IPS-18a (cell line): ENCODE data around the gene DHX57.
A peak's percentile ranks its signal among the peaks of the same experiment; 100 is the strongest.
"Not testable (repeated sequence)": the region's sequence is repeated elsewhere in the genome, so short reads cannot be mapped to it uniquely, and the experiment has no call there.

Experiments used
- H3K27ac ChIP-seq: one replicate; pipeline ENCODE4 v1.5.1; 2013; ENCODE audit warnings: low read length
- H3K27me3 ChIP-seq: one replicate; pipeline ENCODE4 v1.6.1; 2013; ENCODE audit warnings: mild to moderate bottlenecking, low read length; ENCODE audit not compliant: control insufficient read depth, insufficient read depth
- H3K36me3 ChIP-seq: one replicate; pipeline ENCODE4 v1.6.1; 2013; ENCODE audit warnings: low read depth, low read length; ENCODE audit not compliant: control insufficient read depth
- H3K4me1 ChIP-seq: one replicate; pipeline ENCODE4 v1.6.1; 2013; ENCODE audit warnings: low read depth, low read length; ENCODE audit not compliant: control insufficient read depth
- H3K4me3 ChIP-seq: one replicate; pipeline ENCODE4 v1.5.1; 2013; ENCODE audit warnings: low read length
- H3K9ac ChIP-seq: one replicate; pipeline ENCODE4 v1.6.1; 2013; ENCODE audit warnings: mild to moderate bottlenecking, low read length, moderate library complexity
- H3K9me3 ChIP-seq: one replicate; pipeline ENCODE4 v1.6.1; 2013; ENCODE audit warnings: low read depth, low read length; ENCODE audit not compliant: control insufficient read depth

The DHX57 gene

GRCh38 chr2:38765149-38765548, 110.6 kb downstream of the DHX57 start:
- no peaks in the 10 kb centered on the region for H3K9me3 ChIP-seq
- no peaks in the 10 kb centered on the region for H3K36me3 ChIP-seq
- H3K4me1 ChIP-seq = no peaks in the 10 kb centered on the region
- no peak overlapping the region for H3K4me3 ChIP-seq
- no peaks in the 10 kb centered on the region for H3K27me3 ChIP-seq
- H3K27ac ChIP-seq = no peak overlapping the region
- H3K9ac ChIP-seq = no peak overlapping the region

- Histone ChIP-seq H3K9ac (no peak overlapping the region), H3K4me3 (no peak overlapping the region), H3K4me1 (no peaks in the 10 kb centered on the region), H3K27ac (no peak overlapping the region), H3K36me3 (no peaks in the 10 kb centered on the region), H3K27me3 (no peaks in the 10 kb centered on the region), H3K9me3 (no peaks in the 10 kb centered on the region)
These were observed 112.0 kb downstream of the DHX57 start for GRCh38 chr2:38763728-38764127.

GRCh38 chr2:38763228-38763627, 112.5 kb downstream of the DHX57 start:
- no peaks in the 10 kb centered on the region for H3K9me3 ChIP-seq
- no peaks in the 10 kb centered on the region for H3K4me1 ChIP-seq
- no peak overlapping the region for H3K4me3 ChIP-seq
- H3K27me3 ChIP-seq = no peaks in the 10 kb centered on the region
- H3K36me3 ChIP-seq = no peaks in the 10 kb centered on the region
- no peak overlapping the region for H3K9ac ChIP-seq
- no peak overlapping the region for H3K27ac ChIP-seq

GRCh38 chr2:38755891-38756290, 119.8 kb downstream of the DHX57 start:
- not testable (repeated sequence) for H3K9ac ChIP-seq, H3K27me3 ChIP-seq, H3K4me3 ChIP-seq, H3K9me3 ChIP-seq, H3K4me1 ChIP-seq, H3K36me3 ChIP-seq, H3K27ac ChIP-seq

- Histone ChIP-seq H3K4me3 (no peak overlapping the region), H3K36me3 (peaks cover 6% of the 10 kb centered on the region), H3K9me3 (no peaks in the 10 kb centered on the region), H3K9ac (no peak overlapping the region), H3K27me3 (no peaks in the 10 kb centered on the region), H3K27ac (no peak overlapping the region), H3K4me1 (peaks cover 10% of the 10 kb centered on the region)
These were observed 121.2 kb downstream of the DHX57 start for GRCh38 chr2:38754506-38754905.

- Histone ChIP-seq H3K27ac (no peak overlapping the region), H3K36me3 (peaks cover 10% of the 10 kb centered on the region), H3K4me3 (no peak overlapping the region), H3K27me3 (no peaks in the 10 kb centered on the region), H3K4me1 (peaks cover 10% of the 10 kb centered on the region), H3K9me3 (no peaks in the 10 kb centered on the region), H3K9ac (no peak overlapping the region)
These were observed 121.7 kb downstream of the DHX57 start for GRCh38 chr2:38754049-38754448.

- H3K27ac ChIP-seq = peak overlapping the region; percentile 100
- H3K4me1 ChIP-seq = peaks cover 20% of the 10 kb centered on the region
- peaks cover 33% of the 10 kb centered on the region for H3K36me3 ChIP-seq
- no peaks in the 10 kb centered on the region for H3K9me3 ChIP-seq
- H3K27me3 ChIP-seq = no peaks in the 10 kb centered on the region
- peak overlapping the region; percentile 87 for H3K4me3 ChIP-seq
- H3K9ac ChIP-seq = peak overlapping the region; percentile 100
These were observed 123.9 kb downstream of the DHX57 start for GRCh38 chr2:38751596-38752410.

- Histone ChIP-seq H3K9me3 (no peaks in the 10 kb centered on the region), H3K36me3 (peaks cover 40% of the 10 kb centered on the region), H3K9ac (peak within 1 kb of the TSS; percentile 100), H3K4me1 (peaks cover 20% of the 10 kb centered on the region), H3K27me3 (no peaks in the 10 kb centered on the region), H3K4me3 (peak within 1 kb of the TSS; percentile 87), H3K27ac (peak within 1 kb of the TSS; percentile 100)
These were observed 124.7 kb downstream of the DHX57 start, which contains the start of gene SRSF7 for GRCh38 chr2:38750891-38751595. SRSF7 (minus strand) TSS chr2:38751361; CDS start chr2:38751256, 105 bp downstream.

GRCh38 chr2:38750011-38750890, 125.5 kb downstream of the DHX57 start:
- peak overlapping the region; percentile 100 for H3K9ac ChIP-seq
- peak overlapping the region; percentile 87 for H3K4me3 ChIP-seq
- H3K27ac ChIP-seq = peak overlapping the region; percentile 100
- peaks cover 48% of the 10 kb centered on the region for H3K36me3 ChIP-seq
- H3K27me3 ChIP-seq = no peaks in the 10 kb centered on the region
- no peaks in the 10 kb centered on the region for H3K9me3 ChIP-seq
- peaks cover 20% of the 10 kb centered on the region for H3K4me1 ChIP-seq

GRCh38 chr2:38748943-38749804, 126.6 kb downstream of the DHX57 start:
- Histone ChIP-seq H3K9me3 (no peaks in the 10 kb centered on the region), H3K9ac (peak overlapping the region; percentile 100), H3K27ac (no peak overlapping the region), H3K36me3 (peaks cover 59% of the 10 kb centered on the region), H3K4me1 (peaks cover 20% of the 10 kb centered on the region), H3K4me3 (peak overlapping the region; percentile 87), H3K27me3 (no peaks in the 10 kb centered on the region)
